ENCODE measurements around the gene PCDHGB4.
"Not testable (repeated sequence)": the region's sequence is repeated elsewhere in the genome, so short reads cannot be mapped to it uniquely, and the experiment has no call there.

Gene PCDHGB4

GRCh38 chr5:141387557-141388311, at the start of gene PCDHGB4:
PCDHGB4 (plus strand) TSS chr5:141387698; CDS start chr5:141387885, 187 bp downstream.
- not testable (repeated sequence) for DNase-seq

- no peak for DNase-seq
These were observed 48.8 kb upstream of the PCDHGB4 start, which contains the start of gene PCDHGA2 for GRCh38 chr5:141338538-141339306. PCDHGA2 (plus strand) TSS chr5:141338760.

- not testable (repeated sequence) for DNase-seq
These were observed 46.6 kb upstream of the PCDHGB4 start for GRCh38 chr5:141340781-141341354.

GRCh38 chr5:141342773-141343172, 44.7 kb upstream of the PCDHGB4 start:
- DNase-seq: no peak

- DNase-seq: no peak
These were observed 44.1 kb upstream of the PCDHGB4 start, which contains the start of gene PCDHGA3 for GRCh38 chr5:141343242-141343952. PCDHGA3 (plus strand) TSS chr5:141343829; CDS start chr5:141344034, 205 bp downstream.

- no peak for DNase-seq
These were observed 43.5 kb upstream of the PCDHGB4 start for GRCh38 chr5:141343953-141344463.

GRCh38 chr5:141345327-141345726, 42.2 kb upstream of the PCDHGB4 start:
- no peak for DNase-seq

- DNase-seq: not testable (repeated sequence)
These were observed 41.5 kb upstream of the PCDHGB4 start for GRCh38 chr5:141346017-141346416.

GRCh38 chr5:141349917-141350619, 37.4 kb upstream of the PCDHGB4 start, which contains the start of gene PCDHGB1:
PCDHGB1 (plus strand) TSS chr5:141350099; CDS start chr5:141350261, 162 bp downstream.
- no peak for DNase-seq

GRCh38 chr5:141351591-141351990, 35.9 kb upstream of the PCDHGB4 start:
- no peak for DNase-seq

GRCh38 chr5:141354900-141355469, 32.5 kb upstream of the PCDHGB4 start, which contains the start of gene PCDHGA4:
PCDHGA4 (plus strand) TSS chr5:141355021; CDS start chr5:141355108, 87 bp downstream.
- no peak for DNase-seq

GRCh38 chr5:141355641-141356040, 31.9 kb upstream of the PCDHGB4 start:
- DNase-seq: no peak

GRCh38 chr5:141356133-141356532, 31.4 kb upstream of the PCDHGB4 start:
- DNase-seq: no peak

- DNase-seq: no peak
These were observed 30.5 kb upstream of the PCDHGB4 start for GRCh38 chr5:141356950-141357349.

- DNase-seq: no peak
These were observed 27.6 kb upstream of the PCDHGB4 start, which contains the start of gene PCDHGB2 for GRCh38 chr5:141359790-141360426. PCDHGB2 (plus strand) TSS chr5:141359994; CDS start chr5:141360136, 142 bp downstream.

- no peak for DNase-seq
These were observed 26.8 kb upstream of the PCDHGB4 start for GRCh38 chr5:141360685-141361084.

GRCh38 chr5:141362719-141363118, 24.8 kb upstream of the PCDHGB4 start:
- no peak for DNase-seq

GRCh38 chr5:141363952-141364660, 23.4 kb upstream of the PCDHGB4 start, which contains the start of gene PCDHGA5:
PCDHGA5 (plus strand) TSS chr5:141364162; CDS start chr5:141364331, 169 bp downstream.
- no peak for DNase-seq

- DNase-seq: no peak
These were observed 21.2 kb upstream of the PCDHGB4 start for GRCh38 chr5:141366016-141366896.

All from NCI-H1105 (cell line).